HS-27A (cell line): ENCODE measurements around the gene MED9.
"Not testable (repeated sequence)": the region's sequence is repeated elsewhere in the genome, so short reads cannot be mapped to it uniquely, and the experiment has no call there.

Source experiments
- DNase-seq: peaks from one replicate; pipeline ENCODE4 v3.0.0-alpha.2; 2012; ENCODE audit warnings: low read depth, missing footprints

MED9 gene

GRCh38 chr17:17455173-17455572 is 21.6 kb upstream of the MED9 start:
- DNase-seq, result no peak

- DNase-seq, result no peak
Observed at GRCh38 chr17:17456251-17456650, 20.5 kb upstream of the MED9 start.

DNA sequence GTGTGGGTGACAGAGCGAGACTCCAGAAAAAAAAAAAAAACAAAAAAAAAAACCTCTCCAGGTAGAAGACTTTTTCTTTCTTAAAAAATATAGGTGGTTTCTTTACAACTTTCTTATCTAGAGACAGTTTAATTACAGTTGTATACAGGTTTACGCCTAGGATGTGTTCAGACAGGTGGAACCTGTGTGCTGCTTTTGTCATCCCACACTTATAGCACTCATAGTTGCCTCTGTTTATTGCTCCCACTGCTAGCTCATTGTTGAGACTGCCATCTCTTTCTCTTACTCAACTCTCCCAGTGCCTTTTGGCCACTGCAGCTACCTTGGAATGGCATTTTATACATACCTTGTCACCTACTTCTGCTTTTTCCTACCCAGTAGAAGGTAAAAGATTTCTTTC is 19.1 kb upstream of the MED9 start:
- no peak for DNase-seq

GRCh38 chr17:17460038-17460437 is 16.8 kb upstream of the MED9 start:
- no peak for DNase-seq

DNA sequence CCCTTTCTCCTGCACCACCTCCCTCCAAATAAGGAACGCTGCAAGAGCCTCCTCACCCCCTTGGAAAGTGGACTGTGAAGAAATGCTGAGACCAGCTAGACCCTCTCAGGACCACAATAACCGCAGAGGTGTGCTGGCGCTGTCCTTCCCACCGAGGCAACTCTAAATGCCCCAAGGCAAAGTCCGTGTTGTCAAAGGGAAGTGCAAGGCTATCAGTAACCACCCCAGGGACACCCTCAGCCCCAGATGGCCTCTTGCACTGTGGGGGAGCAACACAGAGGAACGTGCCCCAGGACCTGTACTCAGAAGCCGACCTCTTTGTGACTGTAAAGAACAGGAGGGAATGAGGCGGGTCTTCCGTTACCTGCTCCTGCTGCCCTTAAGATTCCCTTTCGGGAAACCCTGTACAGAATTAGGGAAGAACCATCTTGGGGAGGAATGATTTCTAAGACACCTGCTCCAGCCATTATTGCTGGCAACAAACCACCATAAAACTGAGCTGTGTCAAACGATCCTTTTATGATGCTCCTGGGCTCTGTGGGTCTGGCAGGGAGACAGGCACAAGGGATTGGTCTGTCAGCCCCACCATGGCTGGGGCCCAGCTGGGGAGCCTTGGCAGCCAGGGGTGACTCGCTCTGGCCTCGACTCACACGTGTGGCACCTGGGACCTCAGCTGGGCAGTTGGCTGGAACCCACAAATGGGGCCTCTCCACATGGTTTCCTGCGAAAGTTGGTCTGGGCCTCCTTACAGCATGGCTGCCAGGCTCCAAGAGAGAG is 14.6 kb upstream of the MED9 start:
- no peak for DNase-seq

- no peak for DNase-seq
Observed at GRCh38 chr17:17463821-17464220, 13.0 kb upstream of the MED9 start.

DNA sequence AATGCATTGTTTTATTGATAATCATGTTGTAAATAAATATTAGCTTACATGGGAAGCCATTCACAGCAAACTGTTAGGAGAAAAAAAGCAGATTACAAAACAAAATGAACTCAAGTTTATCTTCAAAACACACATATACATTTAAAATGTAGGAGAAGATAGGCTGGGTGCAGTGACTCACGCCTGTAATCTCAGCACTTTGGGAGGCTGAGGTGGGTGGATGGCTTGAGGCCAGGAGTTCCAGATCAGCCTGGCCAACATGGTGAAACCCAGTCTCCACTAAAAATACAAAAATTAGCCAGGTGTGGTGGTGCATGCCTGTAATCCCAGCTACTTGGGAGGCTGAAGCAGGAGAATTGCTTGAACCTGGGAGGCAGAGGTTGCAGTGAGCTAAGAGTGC is 10.9 kb upstream of the MED9 start:
- DNase-seq, result not testable (repeated sequence)

DNA sequence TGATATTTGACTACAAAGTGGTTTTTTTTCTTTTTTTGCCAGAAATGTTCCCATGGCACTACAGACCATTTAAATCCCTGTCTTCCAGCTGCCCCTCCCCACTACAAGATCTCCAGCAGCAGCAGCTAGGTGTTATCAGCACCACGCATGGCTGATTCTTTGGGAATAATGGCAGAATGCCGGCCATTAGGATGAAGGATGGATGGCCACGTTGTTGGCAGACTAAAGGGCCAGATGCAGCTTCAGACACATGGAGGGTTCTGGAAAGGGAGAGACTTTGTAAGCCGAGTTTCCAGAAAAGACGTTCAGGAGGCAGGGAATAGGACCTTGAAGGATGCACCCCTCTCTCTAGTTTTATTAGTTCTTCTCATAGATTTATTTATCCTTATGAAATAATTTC is 10.3 kb upstream of the MED9 start:
- DNase-seq, result no peak

DNA sequence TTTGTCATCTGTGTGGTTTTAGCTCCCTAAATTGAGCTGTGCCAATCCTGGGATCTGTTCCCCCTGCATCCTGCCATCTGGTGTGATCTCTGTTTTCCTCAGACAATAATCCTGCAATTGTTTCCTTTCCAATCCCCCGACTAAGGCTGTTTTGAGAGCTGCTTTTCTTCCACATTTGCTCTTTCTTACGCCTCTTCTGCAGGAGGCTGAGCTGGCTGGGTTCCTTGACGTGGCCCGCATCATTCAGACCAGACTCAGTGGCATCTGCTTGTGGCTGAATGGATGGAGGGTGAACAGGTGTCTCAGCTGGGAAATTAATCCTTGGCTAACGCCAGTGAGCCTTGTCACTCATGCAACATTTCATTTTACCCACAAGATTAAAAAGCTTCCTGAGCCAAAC is 9.8 kb upstream of the MED9 start:
- no peak for DNase-seq

DNA sequence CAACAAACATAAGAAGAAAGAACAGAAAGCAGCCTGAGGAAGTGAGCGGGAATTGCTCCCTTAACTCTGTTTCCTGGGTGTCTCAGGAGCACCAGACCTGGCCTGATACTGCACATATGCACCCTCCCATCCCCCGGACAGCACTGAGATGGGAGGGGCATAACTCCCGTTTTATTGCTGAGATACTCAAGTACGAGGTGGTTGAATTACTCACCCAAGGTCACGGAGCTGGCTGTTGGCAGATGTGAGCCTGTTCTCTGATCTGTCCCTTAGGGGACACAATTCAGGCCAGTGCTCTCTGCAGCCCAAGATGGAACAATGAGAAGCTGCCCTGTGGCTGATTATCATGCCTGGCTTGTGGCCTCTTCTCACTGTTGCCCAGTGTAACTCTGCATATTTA is 9.1 kb upstream of the MED9 start:
- DNase-seq, result no peak

- DNase-seq, result no peak
Observed at GRCh38 chr17:17468217-17469010, 8.4 kb upstream of the MED9 start.

DNA sequence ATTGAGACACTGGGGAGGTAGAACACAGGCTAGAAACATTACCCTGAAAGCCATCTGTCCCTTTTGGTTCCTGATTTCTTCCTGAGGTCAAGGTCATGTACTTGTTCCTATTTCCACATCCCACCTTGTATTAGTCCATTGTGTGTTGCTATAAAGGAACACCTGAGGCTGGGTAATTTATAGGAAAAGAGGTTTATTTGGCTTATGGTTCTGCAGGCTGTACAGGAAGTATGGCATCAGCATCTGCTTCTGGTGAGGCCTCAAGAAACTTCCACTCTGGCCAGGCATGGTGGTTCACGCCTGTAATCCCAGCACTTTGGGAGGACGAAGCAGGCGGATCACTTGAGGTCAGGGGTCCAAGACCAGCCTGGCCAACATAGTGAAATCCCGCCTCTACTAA is 7.4 kb upstream of the MED9 start:
- DNase-seq, result no peak

DNA sequence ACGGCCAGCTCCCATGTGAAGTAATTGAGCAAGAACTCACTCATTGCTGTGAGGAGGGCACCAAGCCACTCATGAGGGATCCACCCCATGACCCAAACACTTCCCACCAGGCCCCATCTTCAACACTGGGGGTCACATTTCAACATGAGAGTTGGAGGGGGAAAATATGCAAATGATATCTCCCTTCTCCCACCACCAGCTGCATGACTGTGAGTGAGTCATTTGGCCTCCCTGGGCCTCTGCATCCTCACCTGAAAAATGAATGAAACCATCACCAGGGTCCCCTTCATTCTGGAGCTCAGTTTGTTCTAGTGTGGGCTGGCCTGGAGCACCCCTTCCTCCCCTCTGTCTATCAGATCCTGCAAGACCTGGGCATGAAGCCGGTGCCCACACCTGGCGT is 6.8 kb upstream of the MED9 start:
- DNase-seq, result no peak

DNA sequence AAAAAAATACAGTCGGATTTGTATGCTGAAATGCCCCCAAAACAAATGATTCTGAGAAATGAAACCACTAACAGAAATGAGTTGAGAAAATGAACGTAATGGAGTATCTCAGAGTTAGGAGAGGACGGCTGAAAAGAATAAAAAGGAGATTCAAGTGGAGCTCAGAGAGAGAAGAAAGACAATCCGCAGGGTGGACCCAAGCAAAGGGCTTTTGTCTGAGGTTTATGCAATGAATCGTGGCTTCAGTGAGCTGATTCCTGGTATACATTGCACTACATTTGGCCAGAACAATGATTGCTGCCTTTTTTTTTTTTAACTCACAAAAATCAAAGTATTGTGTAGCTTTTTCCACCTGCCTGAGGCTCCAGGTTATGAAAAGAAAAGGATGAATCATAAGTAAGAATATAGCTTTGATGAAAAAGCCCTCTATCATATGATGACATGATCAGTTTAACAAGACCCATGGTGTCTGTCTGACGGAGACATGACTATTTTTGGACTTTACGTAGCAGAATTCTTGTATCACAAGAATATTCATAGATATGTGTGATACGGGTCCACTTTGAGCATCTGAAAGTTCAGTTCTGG is 4.4 kb upstream of the MED9 start:
- no peak for DNase-seq

GRCh38 chr17:17474341-17474740 is 2.5 kb upstream of the MED9 start:
- DNase-seq, result no peak

GRCh38 chr17:17479209-17479608 is 2.4 kb downstream of the MED9 start:
- DNase-seq, result no peak

DNA sequence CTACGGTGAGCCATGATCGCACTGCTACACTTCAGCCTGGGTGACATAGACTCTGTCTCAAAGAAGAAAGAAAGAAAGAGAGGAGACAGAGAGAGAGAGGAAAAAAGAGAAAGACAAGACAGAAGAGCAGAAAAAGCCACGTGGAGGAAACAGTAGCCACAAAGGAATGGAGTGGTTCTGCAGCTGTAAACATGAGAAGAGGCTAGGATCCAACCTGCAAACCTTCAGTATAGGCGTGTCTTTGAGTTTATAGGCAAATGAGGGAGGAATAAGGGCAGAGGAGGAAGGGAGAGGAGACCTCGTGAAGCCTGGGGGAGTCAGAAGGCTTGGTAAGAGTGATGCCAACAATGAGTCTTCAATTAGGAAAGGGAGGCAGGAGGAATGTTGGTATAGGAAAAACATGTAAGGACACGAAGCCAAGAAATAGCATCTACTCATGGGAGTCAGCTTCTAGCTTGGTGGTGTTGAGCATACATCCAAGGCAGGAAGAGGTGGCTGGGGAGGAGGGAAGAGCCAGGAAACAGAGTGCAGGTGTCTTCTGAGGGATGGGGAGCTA is 3.9 kb downstream of the MED9 start:
- DNase-seq, result no peak

GRCh38 chr17:17481860-17482259 is 5.1 kb downstream of the MED9 start:
- no peak for DNase-seq

DNA sequence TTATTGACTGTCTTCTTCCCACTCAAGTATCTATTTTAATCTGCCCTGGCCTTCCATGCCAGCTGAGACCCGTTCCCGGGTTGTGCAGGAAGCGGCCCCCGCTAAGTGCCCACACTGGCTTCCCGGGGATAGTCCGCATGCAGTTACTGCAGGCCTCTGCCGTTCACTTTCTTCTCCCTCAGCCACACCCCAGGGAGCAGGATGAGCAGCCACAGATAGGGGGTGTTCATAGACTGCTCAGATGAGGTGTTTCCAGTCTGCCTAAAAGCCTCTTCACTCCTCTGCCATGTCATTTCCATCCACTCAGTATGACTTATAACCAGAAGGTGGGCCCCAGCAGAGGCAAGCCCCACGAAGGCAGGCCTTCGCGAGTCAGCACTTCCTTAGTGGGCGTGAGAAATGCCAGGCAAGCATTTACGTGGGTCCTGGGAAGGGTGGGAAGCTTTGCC is 7.7 kb downstream of the MED9 start:
- no peak for DNase-seq

DNA sequence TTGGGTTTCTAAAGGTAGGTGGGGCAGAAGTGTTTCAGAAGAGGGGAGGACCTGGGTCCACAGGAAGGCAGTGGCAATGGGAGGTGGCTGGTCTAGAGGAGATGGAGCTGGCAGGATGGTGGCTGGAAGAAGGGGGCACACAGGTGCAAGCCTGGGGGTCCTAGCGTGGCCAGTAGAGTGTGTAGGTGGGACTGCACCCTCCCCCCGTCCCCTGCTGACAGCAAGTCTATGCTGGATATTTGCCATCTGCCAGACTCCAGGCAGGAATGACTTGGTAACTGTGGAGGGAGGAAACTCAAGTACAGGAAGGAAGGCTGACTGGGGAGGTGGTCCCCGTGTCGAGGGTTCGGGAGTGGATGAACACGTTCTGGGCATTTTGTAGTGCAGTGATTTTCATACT is 8.6 kb downstream of the MED9 start:
- no peak for DNase-seq

- not testable (repeated sequence) for DNase-seq
Observed at GRCh38 chr17:17486416-17486815, 9.6 kb downstream of the MED9 start.

DNA sequence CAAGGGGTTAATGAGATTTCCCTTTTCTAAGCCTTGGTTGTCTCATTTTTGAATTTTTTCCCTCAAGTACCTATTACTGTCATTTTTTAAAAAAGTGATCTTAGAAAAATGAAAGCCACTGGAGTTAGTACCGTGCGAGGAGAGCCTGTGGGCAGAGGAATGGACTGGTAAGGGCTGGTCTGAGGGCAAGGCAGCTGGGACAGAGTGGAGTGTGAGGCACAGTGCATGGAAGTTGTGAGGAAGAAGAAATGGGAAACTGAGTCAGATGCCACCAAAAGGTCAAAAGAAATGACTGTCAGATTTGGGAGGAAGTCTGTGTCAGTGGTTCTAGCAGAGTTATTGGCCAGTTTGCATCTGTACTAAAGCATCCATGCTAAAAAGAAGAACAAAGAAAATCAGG is 11.2 kb downstream of the MED9 start:
- no peak for DNase-seq

- DNase-seq, result no peak
Observed at GRCh38 chr17:17491031-17491471, 14.3 kb downstream of the MED9 start.
